ENCODE data around the gene CFAP73. TPM values are rescaled to one million over a fixed set of nuclear protein-coding genes. Genes with fewer than 3 reads are reported as not detected.

Gene CFAP73
- total RNA-seq, 1 experiment from 2014 or later: 0.10 TPM

- in situ Hi-C loops (cut with HindIII; ENCODE audit: low pct_unique_long_range_greater_than_20kb, low sequenced_read_pairs) (loop anchor here (25.0 kb wide), 1 partner anchor 90 kb away; the partner anchor contains the start of gene DTX1), intact Hi-C loops (cut with micrococcal nuclease; ENCODE audit: unreplicated experiment) (loop anchor here (2.0 to 10.0 kb wide), 2 partner anchors 104 to 158 kb away; no protein-coding TSS in a partner anchor)
- Histone ChIP-seq H3K27ac (ENCODE audit: low read length) (no peak overlapping the region), H3K9me3 (ENCODE audit: control insufficient read depth, insufficient read depth, low read depth, low read length) (no peaks in the 10 kb centered on the region), H3K27me3 (ENCODE audit: control insufficient read depth, insufficient read depth, low read length) (no peaks in the 10 kb centered on the region), H3K4me1 (ENCODE audit: control insufficient read depth, insufficient read depth, low read length) (peaks cover 12% of the 10 kb centered on the region; the same call in 1 of the 2 replicates), H3K36me3 (ENCODE audit: control insufficient read depth, insufficient read depth, low read length) (no peaks in the 10 kb centered on the region), H3K4me3 (ENCODE audit: low read depth in 2 of 2, low read length in 2 of 2) (peak overlapping the region; percentile 45 to 60)
- ChIA-PET CTCF (interaction anchor here (0.6 to 1.4 kb wide), 6 partner anchors 17 to 252 kb away, joined by 3 to 13 read pairs (median 6); partner anchors contain the start of gene RASAL1), POLR2A (no interaction called here)
- TF ChIP-seq POLR2AphosphoS5 (IDR thresholded peaks at IDR 0.05; ENCODE audit: low read depth, low read length) (no peak), TCF7L2 (IDR thresholded peaks at IDR 0.05; ENCODE audit: low read depth, low read length) (no peak), SIN3A (IDR thresholded peaks at IDR 0.05; ENCODE audit: borderline replicate concordance, insufficient read depth, low read depth, low read length) (no peak)
- TF ChIP-seq, protein P1, sequence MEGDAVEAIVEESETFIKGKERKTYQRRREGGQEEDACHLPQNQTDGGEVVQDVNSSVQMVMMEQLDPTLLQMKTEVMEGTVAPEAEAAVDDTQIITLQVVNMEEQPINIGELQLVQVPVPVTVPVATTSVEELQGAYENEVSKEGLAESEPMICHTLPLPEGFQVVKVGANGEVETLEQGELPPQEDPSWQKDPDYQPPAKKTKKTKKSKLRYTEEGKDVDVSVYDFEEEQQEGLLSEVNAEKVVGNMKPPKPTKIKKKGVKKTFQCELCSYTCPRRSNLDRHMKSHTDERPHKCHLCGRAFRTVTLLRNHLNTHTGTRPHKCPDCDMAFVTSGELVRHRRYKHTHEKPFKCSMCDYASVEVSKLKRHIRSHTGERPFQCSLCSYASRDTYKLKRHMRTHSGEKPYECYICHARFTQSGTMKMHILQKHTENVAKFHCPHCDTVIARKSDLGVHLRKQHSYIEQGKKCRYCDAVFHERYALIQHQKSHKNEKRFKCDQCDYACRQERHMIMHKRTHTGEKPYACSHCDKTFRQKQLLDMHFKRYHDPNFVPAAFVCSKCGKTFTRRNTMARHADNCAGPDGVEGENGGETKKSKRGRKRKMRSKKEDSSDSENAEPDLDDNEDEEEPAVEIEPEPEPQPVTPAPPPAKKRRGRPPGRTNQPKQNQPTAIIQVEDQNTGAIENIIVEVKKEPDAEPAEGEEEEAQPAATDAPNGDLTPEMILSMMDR (IDR thresholded peaks at IDR 0.05): no peak
- TF ChIP-seq, protein P2, sequence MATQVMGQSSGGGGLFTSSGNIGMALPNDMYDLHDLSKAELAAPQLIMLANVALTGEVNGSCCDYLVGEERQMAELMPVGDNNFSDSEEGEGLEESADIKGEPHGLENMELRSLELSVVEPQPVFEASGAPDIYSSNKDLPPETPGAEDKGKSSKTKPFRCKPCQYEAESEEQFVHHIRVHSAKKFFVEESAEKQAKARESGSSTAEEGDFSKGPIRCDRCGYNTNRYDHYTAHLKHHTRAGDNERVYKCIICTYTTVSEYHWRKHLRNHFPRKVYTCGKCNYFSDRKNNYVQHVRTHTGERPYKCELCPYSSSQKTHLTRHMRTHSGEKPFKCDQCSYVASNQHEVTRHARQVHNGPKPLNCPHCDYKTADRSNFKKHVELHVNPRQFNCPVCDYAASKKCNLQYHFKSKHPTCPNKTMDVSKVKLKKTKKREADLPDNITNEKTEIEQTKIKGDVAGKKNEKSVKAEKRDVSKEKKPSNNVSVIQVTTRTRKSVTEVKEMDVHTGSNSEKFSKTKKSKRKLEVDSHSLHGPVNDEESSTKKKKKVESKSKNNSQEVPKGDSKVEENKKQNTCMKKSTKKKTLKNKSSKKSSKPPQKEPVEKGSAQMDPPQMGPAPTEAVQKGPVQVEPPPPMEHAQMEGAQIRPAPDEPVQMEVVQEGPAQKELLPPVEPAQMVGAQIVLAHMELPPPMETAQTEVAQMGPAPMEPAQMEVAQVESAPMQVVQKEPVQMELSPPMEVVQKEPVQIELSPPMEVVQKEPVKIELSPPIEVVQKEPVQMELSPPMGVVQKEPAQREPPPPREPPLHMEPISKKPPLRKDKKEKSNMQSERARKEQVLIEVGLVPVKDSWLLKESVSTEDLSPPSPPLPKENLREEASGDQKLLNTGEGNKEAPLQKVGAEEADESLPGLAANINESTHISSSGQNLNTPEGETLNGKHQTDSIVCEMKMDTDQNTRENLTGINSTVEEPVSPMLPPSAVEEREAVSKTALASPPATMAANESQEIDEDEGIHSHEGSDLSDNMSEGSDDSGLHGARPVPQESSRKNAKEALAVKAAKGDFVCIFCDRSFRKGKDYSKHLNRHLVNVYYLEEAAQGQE (IDR thresholded peaks at IDR 0.05; ENCODE audit: insufficient read depth in 1 of 2, low read depth in 2 of 2, low read length in 1 of 2): no peak
- no peak for DNase-seq (ENCODE audit: low read depth, low spot score)
- no TSS peak for BruUV-seq (replicated peaks)
- ATAC-seq: no peak
Measured at GRCh38 chr12:113152196-113152834, 2.8 kb downstream of the CFAP73 start.

DNA sequence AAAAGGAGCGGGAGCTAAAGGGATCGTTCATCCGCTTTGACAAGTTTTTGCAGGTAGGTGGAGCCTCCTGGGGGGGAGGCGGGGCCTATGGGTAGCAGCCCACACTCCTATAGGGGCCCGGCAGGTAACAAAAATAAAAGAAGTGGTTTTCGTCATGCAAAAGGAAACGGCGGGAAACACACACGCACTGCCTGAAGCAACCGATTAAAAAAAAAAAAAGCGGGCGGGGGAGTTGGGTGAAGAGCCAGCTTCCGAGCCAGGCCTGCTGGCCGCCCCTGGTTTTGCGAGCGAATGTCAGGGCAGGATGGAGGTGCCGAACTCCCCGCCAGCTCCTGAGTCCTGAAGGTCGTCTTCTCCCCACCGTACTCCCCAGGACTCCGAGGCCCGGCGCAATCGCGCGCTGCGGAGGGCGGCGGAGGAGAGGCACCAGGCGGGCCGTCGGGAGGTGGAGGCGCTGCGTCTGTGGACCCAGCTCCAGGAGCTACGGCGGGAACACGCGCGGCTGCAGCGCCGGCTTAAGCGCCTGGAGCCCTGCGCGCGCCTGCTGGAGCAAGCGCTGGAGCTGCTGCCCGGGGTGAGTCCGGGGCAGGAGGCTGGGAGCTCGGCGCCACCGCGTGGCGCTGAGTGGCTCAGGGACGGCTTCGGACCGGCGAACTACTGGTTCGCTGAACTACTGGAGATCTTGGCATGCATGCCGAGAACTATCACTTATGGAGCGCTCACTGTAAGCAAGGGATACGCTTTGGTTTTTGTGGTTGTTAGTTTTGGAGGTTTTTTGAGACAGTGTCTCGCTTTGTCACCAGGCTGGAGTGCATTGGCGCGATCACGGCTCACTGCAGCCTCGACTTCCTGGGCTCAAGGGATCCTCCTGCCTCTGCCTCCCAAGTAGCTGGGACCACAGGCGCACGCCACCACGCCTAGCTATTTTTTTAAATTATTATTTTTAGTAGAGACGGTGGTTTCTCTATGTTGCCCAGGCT, 3.6 kb downstream of the CFAP73 start:
- Histone ChIP-seq H3K9me3 (ENCODE audit: control insufficient read depth, insufficient read depth, low read depth, low read length) (no peaks in the 10 kb centered on the region), H3K36me3 (ENCODE audit: control insufficient read depth, insufficient read depth, low read length) (no peaks in the 10 kb centered on the region), H3K27ac (ENCODE audit: low read length) (no peak overlapping the region), H3K27me3 (ENCODE audit: control insufficient read depth, insufficient read depth, low read length) (no peaks in the 10 kb centered on the region), H3K4me3 (ENCODE audit: low read depth in 2 of 2, low read length in 2 of 2) (peak overlapping the region; percentile 45 to 60), H3K4me1 (ENCODE audit: control insufficient read depth, insufficient read depth, low read length) (peaks cover 12% of the 10 kb centered on the region; the same call in 1 of the 2 replicates)
- POLR2A ChIA-PET: no interaction called here
- in situ Hi-C loops (cut with HindIII; ENCODE audit: low pct_unique_long_range_greater_than_20kb, low sequenced_read_pairs): loop anchor here (25.0 kb wide), 1 partner anchor 91 kb away; the partner anchor contains the start of gene DTX1
- no TSS peak for BruUV-seq (replicated peaks)
- no peak for TF ChIP-seq TCF7L2 (IDR thresholded peaks at IDR 0.05; ENCODE audit: low read depth, low read length)
- TF ChIP-seq, protein P1 (IDR thresholded peaks at IDR 0.05): peak; percentile 88
- intact Hi-C loops (cut with micrococcal nuclease; ENCODE audit: unreplicated experiment): loop anchor here (2.0 to 10.0 kb wide), 2 partner anchors 104 to 158 kb away; no protein-coding TSS in a partner anchor
- CTCF ChIA-PET: interaction anchor here (0.6 to 1.4 kb wide), 12 partner anchors 9 to 752 kb away, joined by 3 to 13 read pairs (median 4); partner anchors contain the start of gene RASAL1
- peak; percentile 92 for ATAC-seq
- peak; percentile 47 for DNase-seq (ENCODE audit: low read depth, low spot score)
